GM12878 (cell line): ENCODE data around the gene MCOLN1. TPM values are rescaled to one million over a fixed set of nuclear protein-coding genes. Genes with fewer than 3 reads are reported as not detected.

Experiments used
- ATAC-seq: fragments of 200-7000 bp; cut with Tn5 transposase; 3 replicates; pipeline ENCODE4 v1.9.1; 2020; ENCODE audit warnings: mild to moderate bottlenecking, moderate library complexity
- BruUV-seq: library from RNA; stranded (reverse); fragments of 400-500 nt; replicated peaks from 2 replicates; lab custom pipeline; 2021; lab: Mats Ljungman, UMichigan
- CTCF ChIA-PET: fragments of 300-600 bp; sonication (Branson Sonifier 250); formaldehyde crosslinking; extraction: SDS; loops from one replicate; lab custom pipeline; 2021; ENCODE audit warnings: inconsistent platforms; lab: Yijun Ruan, JAX
- POLR2A ChIA-PET: fragments of 350-600 bp; formaldehyde crosslinking; extraction: SDS; loops from one replicate; lab custom pipeline; 2021; ENCODE audit warnings: inconsistent platforms; lab: Charles Lee
- RAD21 ChIA-PET: fragments of 300-600 bp; sonication (Branson Sonifier 250); formaldehyde crosslinking; loops from one replicate; lab custom pipeline; 2023; ENCODE audit warnings: antibody characterized with exemption; ENCODE audit not compliant: unreplicated experiment; lab: Charles Lee
- SMC1A ChIA-PET: fragments of 300-600 bp; sonication (Branson Sonifier 250); formaldehyde crosslinking; loops from one replicate; lab custom pipeline; 2023; ENCODE audit not compliant: unreplicated experiment, uncharacterized antibody; lab: Charles Lee
- DNase-seq: peaks from one replicate; pipeline ENCODE4 v3.0.0-alpha.2; 2011; ENCODE audit warnings: low read depth, low spot score
- FAIRE-seq: peaks from 3 replicates; lab custom pipeline; 2011; peaks lifted over from hg19 to GRCh38; lab: Jason Lieb, UNC
- H2AFZ ChIP-seq: 2 replicates; pipeline ENCODE4 v1.6.0; 2011; ENCODE audit warnings: low read depth, low read length, control low read depth; ENCODE audit not compliant: control insufficient read depth
- H3K27ac ChIP-seq: 2 replicates; pipeline ENCODE4 v1.5.1; 2011; ENCODE audit warnings: control low read depth; ENCODE audit not compliant: control insufficient read depth, insufficient read depth
- H3K27me3 ChIP-seq, 2 experiments: replicated peaks in 1 of 2; 2 replicates each; pipeline versions ENCODE4 v1.6.0 to v1.6.1; 2011; ENCODE audit warnings: low read length in 1 of 2; ENCODE audit not compliant: control insufficient read depth in 2 of 2, insufficient read depth in 2 of 2
- H3K36me3 ChIP-seq, 2 experiments: 2 replicates each; pipeline ENCODE4 v1.5.1; 2011; ENCODE audit warnings: low read length in 1 of 2; ENCODE audit not compliant: control insufficient read depth in 2 of 2, insufficient read depth in 2 of 2
- H3K4me1 ChIP-seq: 2 replicates; pipeline ENCODE4 v1.6.1; 2011; ENCODE audit warnings: mild to moderate bottlenecking, low read length, moderate library complexity, mixed read lengths; ENCODE audit not compliant: control insufficient read depth, insufficient read depth
- H3K4me2 ChIP-seq: 2 replicates; pipeline ENCODE4 v1.6.0; 2011; ENCODE audit warnings: control low read depth; ENCODE audit not compliant: control insufficient read depth, insufficient read depth
- H3K4me3 ChIP-seq: fragments of 200-600 bp; sonication (generic); 2 replicates; pipeline ENCODE4 v1.5.1; 2016
- H3K79me2 ChIP-seq: 2 replicates; pipeline ENCODE4 v1.6.0; 2011; ENCODE audit warnings: low read length; ENCODE audit not compliant: control insufficient read depth, insufficient read depth
- H3K9ac ChIP-seq: 2 replicates; pipeline ENCODE4 v1.8.0; 2011; ENCODE audit warnings: low read length, control low read depth, mixed read lengths; ENCODE audit not compliant: control insufficient read depth, insufficient read depth
- H3K9me3 ChIP-seq: replicated peaks from 3 replicates; pipeline ENCODE4 v1.5.1; 2011; ENCODE audit warnings: mild to moderate bottlenecking, low read length; ENCODE audit not compliant: control insufficient read depth, insufficient read depth
- H4K20me1 ChIP-seq: 2 replicates; pipeline ENCODE4 v1.6.0; 2011; ENCODE audit not compliant: control insufficient read depth, insufficient read depth
- ATF3 ChIP-seq: IDR thresholded peaks from 2 replicates; pipeline ENCODE4 v1.6.1; 2011; ENCODE audit warnings: low read depth, mild to moderate bottlenecking, low read length, moderate library complexity, borderline replicate concordance; ENCODE audit errors: extremely low read depth
- ATF7 ChIP-seq: fragments of 450-650 bp; IDR thresholded peaks from 2 replicates; pipeline ENCODE4 v1.6.1; 2016; ENCODE audit warnings: low read depth, mild to moderate bottlenecking
- BMI1 ChIP-seq: fragments of 450-650 bp; IDR thresholded peaks from 2 replicates; pipeline ENCODE4 v1.6.1; 2016; ENCODE audit warnings: mild to moderate bottlenecking, moderate library complexity, borderline replicate concordance
- DPF2 ChIP-seq: fragments of 450-650 bp; IDR thresholded peaks from 2 replicates; pipeline ENCODE4 v1.6.1; 2017; ENCODE audit warnings: mild to moderate bottlenecking
- ETV6 ChIP-seq, 2 experiments: fragments of 450-650 bp in 1 of 2; IDR thresholded peaks in 1 of 2; conservative IDR thresholded peaks in 1 of 2; 2 replicates each; pipeline ENCODE4 v1.6.1; 2014; ENCODE audit warnings: antibody characterized with exemption in 1 of 2, borderline replicate concordance in 1 of 2, low read depth in 1 of 2, mild to moderate bottlenecking in 1 of 2, moderate library complexity in 1 of 2
- FOXM1 ChIP-seq: IDR thresholded peaks from 2 replicates; pipeline ENCODE4 v1.6.1; 2012; ENCODE audit warnings: low read depth, mild to moderate bottlenecking, inconsistent platforms, low read length, moderate library complexity
- MAX ChIP-seq: IDR thresholded peaks from 2 replicates; pipeline ENCODE4 v1.6.1; 2012; ENCODE audit warnings: low read depth, low read length, improper control_type of control experiment
- MLLT1 ChIP-seq: fragments of 450-650 bp; IDR thresholded peaks from 2 replicates; pipeline ENCODE4 v1.6.1; 2016; ENCODE audit warnings: mild to moderate bottlenecking
- NFXL1 ChIP-seq: fragments of 450-650 bp; IDR thresholded peaks from 2 replicates; pipeline ENCODE4 v1.6.1; 2017; ENCODE audit warnings: antibody characterized with exemption, mild to moderate bottlenecking, borderline replicate concordance
- NR2C1 ChIP-seq: fragments of 450-650 bp; IDR thresholded peaks from 2 replicates; pipeline ENCODE4 v1.6.1; 2017; ENCODE audit warnings: antibody characterized with exemption, mild to moderate bottlenecking, moderate library complexity
- NR2F1 ChIP-seq: fragments of 450-650 bp; conservative IDR thresholded peaks from 2 replicates; pipeline ENCODE4 v1.6.1; 2017; ENCODE audit warnings: mild to moderate bottlenecking
- POLR2A ChIP-seq: IDR thresholded peaks from 2 replicates; pipeline ENCODE4 v1.6.1; 2011; ENCODE audit warnings: low read depth, mild to moderate bottlenecking, low read length
- RB1 ChIP-seq: fragments of 450-650 bp; formaldehyde crosslinking; IDR thresholded peaks from 2 replicates; pipeline ENCODE4 v1.6.1; 2017; ENCODE audit warnings: mild to moderate bottlenecking, borderline replicate concordance
- TAF1 ChIP-seq: IDR thresholded peaks from 2 replicates; pipeline ENCODE4 v1.6.1; 2011; ENCODE audit warnings: mild to moderate bottlenecking, low read depth, low read length, borderline replicate concordance
- ZBTB33 ChIP-seq: fragments of 450-650 bp; IDR thresholded peaks from 2 replicates; pipeline ENCODE4 v1.6.1; 2017; ENCODE audit warnings: mild to moderate bottlenecking
- ZNF687 ChIP-seq: fragments of 450-650 bp; IDR thresholded peaks from 2 replicates; pipeline ENCODE4 v1.6.1; 2017; ENCODE audit warnings: mild to moderate bottlenecking, moderate library complexity
- WGBS: methylation state at CpG from one replicate; pipeline ENCODE4 v1.1.6; 2016; ENCODE audit warnings: low lambda C conversion rate; ENCODE audit not compliant: insufficient replicate concordance, insufficient coverage; ENCODE audit errors: missing lambda C conversion rate; 5-methylcytosine and 5-hydroxymethylcytosine counted together
- in situ Hi-C: fragments of 300-500 bp; cut with MboI; formaldehyde crosslinking; loops from 9 replicates; pipeline ENCODE4 v1.14.3; 2018; ENCODE audit warnings: mixed read lengths
- intact Hi-C: fragments of 100-400 bp; cut with micrococcal nuclease; formaldehyde crosslinking; loops from one replicate; pipeline ENCODE4 v1.14.2; 2022; ENCODE audit not compliant: unreplicated experiment
- polyA plus RNA-seq, 11 experiments: library from polyadenylated mRNA; depleted of rRNA in 4 of 11; unstranded in 6 of 11; stranded (reverse) in 5 of 11; fragments of >200 nt; fragmentation: Nextera tagmentation in 4 of 11; fragmentation: Illumina TruSeq in 1 of 11; extraction: Ambion mirVana in 4 of 11; extraction: Trizol in 1 of 11; gene quantifications; 1 replicate in 1 of 11; 2 replicates in 10 of 11; pipeline versions ENCODE4 v1.2.1 to v1.2.3, GENCODE V29; 2011 to 2016; ENCODE audit warnings: inconsistent platforms in 2 of 11, missing spikeins in 2 of 11, low read depth in 1 of 11
- total RNA-seq, 4 experiments: library from RNA; depleted of rRNA in 3 of 4; stranded (reverse); fragments of >200 nt in 3 of 4; fragmentation: Illumina TruSeq in 1 of 4; extraction: Trizol in 1 of 4; gene quantifications; 2 replicates each; pipeline versions ENCODE4 v1.2.1 to v1.2.3, GENCODE V29; 2013 to 2021

MCOLN1 gene
- total and polyA plus RNA-seq, 10 of the 15 experiments (the other 5 are each of a cell fraction or from before 2014, with no cell fraction given): 0.42 to 15.6 (median 4.9) TPM

- BruUV-seq: no TSS peak
- Histone ChIP-seq H3K9me3 (no peaks in the 10 kb centered on the region), H3K27me3 (no peaks in the 10 kb centered on the region), H3K4me2 (peak within 1 kb of the TSS; percentile 82), H3K79me2 (no peaks in the 10 kb centered on the region), H3K4me1 (no peaks in the 10 kb centered on the region; the same call in 1 of the 2 replicates), H3K4me3 (peak within 1 kb of the TSS; percentile 62), H3K27ac (no peak within 1 kb of the TSS), H3K36me3 (no peaks in the 10 kb centered on the region), H2AFZ (peak within 1 kb of the TSS; percentile 96), H4K20me1 (no peaks in the 10 kb centered on the region), H3K9ac (peak within 1 kb of the TSS; percentile 53)
- ATAC-seq (peak; percentile 97), DNase-seq (peak; percentile 36), FAIRE-seq (peak; percentile 83)
- intact Hi-C loops (no loop called here), in situ Hi-C loops (no loop called here)
- WGBS: 3% methylated on average over 45 of the region's 49 CpGs
- RAD21 ChIA-PET: no interaction called here
- CTCF ChIA-PET: no interaction called here
- SMC1A ChIA-PET: no interaction called here
- POLR2A ChIA-PET: interaction anchor here (0.5 kb wide), 1 partner anchor 1244 kb away, joined by 3 read pairs; no protein-coding TSS in a partner anchor
- TF ChIP-seq POLR2A (peak; percentile 76), ZBTB33 (no peak), BMI1 (peak; percentile 39; the same call in 1 of the 2 replicates), ATF7 (0 out of 2 replicates have a peak, but pooled peaks have one; percentile 34), MAX (peak; percentile 55; the same call in 1 of the 2 replicates), TAF1 (no peak), DPF2 (peak; percentile 67), ZNF687 (peak; percentile 58; the same call in 1 of the 2 replicates), ATF3 (0 out of 2 replicates have a peak, but pooled peaks have one; percentile 12), RB1 (0 out of 2 replicates have a peak, but pooled peaks have one; percentile 16), ETV6 (conservative IDR thresholded peaks at IDR 0.05 in 1 of 2, IDR thresholded peaks at IDR 0.05 in 1 of 2; ENCODE audit: borderline replicate concordance in 1 of 2, low read depth in 1 of 2) (no peak), NR2F1 (peak; percentile 39; the same call in 1 of the 2 replicates), FOXM1 (no peak), NR2C1 (peak; percentile 23; the same call in 1 of the 2 replicates), MLLT1 (no peak), NFXL1 (no peak)
These were observed 33.6 kb upstream of the MCOLN1 start, which contains the start of gene PEX11G for GRCh38 chr19:7488736-7489353. Gene PEX11G (minus strand): TSS chr19:7489035. CDS start chr19:7489010, 25 bp downstream.
